ENCODE results near the gene TWF1.

- TF ChIP-seq PREB (CRISPR knock-in tag; IDR thresholded peaks at IDR 0.05; ENCODE audit: borderline replicate concordance) (no peak), CTCF (IDR thresholded peaks at IDR 0.05) (no peak), ATF3 (CRISPR knock-in tag; conservative IDR thresholded peaks at IDR 0.05) (no peak), IRF2 (CRISPR knock-in tag; IDR thresholded peaks at IDR 0.05; ENCODE audit: borderline replicate concordance, low read depth) (no peak), GABPB1 (CRISPR knock-in tag; IDR thresholded peaks at IDR 0.05) (no peak), FOXP1 (CRISPR knock-in tag; IDR thresholded peaks at IDR 0.05; ENCODE audit: borderline replicate concordance) (no peak), NFYB (CRISPR knock-in tag; conservative IDR thresholded peaks at IDR 0.05; ENCODE audit: low read depth) (no peak), JUN (CRISPR knock-in tag; IDR thresholded peaks at IDR 0.05) (no peak), KAT7 (CRISPR knock-in tag; IDR thresholded peaks at IDR 0.05; ENCODE audit: borderline replicate concordance) (no peak), IRF1 (CRISPR knock-in tag; IDR thresholded peaks at IDR 0.05) (no peak), CREB1 (CRISPR knock-in tag; IDR thresholded peaks at IDR 0.05) (no peak), FOXK1 (CRISPR knock-in tag; IDR thresholded peaks at IDR 0.05) (no peak), TCF7 (CRISPR knock-in tag; IDR thresholded peaks at IDR 0.05; ENCODE audit: low read depth) (no peak)
Measured at GRCh38 chr12:43816168-43816567, 10.1 kb upstream of the TWF1 start.

Data from WTC11 (cell line).